Inferior parietal cortex (tissue), 1 donor: Measurements from ENCODE around the gene TOMM40.

Source experiments
- DNase-seq: peaks from one replicate; pipeline ENCODE4 v3.0.0-alpha.2; 2016; ENCODE audit errors: extremely low spot score

Gene TOMM40

GRCh38 chr19:44927746-44928145, 36.7 kb downstream of the TOMM40 start:
- no peak for DNase-seq

- no peak for DNase-seq
These were observed 39.0 kb downstream of the TOMM40 start for GRCh38 chr19:44930088-44930487.

DNA sequence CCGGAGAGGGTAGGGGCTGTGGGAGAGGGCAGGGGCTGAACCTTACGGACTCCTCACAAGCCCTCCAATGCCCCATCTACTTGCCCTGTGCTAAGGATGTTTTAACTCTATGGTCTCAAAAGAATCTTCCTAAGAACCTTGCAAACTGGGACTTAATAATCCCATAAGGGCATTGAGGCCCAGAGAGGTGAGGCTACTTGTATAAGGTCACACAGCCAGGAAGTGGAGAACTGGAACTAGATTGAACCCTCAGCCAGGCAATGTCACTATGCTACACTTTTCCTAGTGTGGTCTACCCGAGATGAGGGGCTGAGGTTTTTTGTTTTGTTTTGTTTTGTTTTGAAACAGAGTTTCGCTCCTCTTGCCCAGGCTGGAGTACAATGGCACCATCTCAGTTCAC, 40.5 kb downstream of the TOMM40 start:
- no peak for DNase-seq

DNA sequence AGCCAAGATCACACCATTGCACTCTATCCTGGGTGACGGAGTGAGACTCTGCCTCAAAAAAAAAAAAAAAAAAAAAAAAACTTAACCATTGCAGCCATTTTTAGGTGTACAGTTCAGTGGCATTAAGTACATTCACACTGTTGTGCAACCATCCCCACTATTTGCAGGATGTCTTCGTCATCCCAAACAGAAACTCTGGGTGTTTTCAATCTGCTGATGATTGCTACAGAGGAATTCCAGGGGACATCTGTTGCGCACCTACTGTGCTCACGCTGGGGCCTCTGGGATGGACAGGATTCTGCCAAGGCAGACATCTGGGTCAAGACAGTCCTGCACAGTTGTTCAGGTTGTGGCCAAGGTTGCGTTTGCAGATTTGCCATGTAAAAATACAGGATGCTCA, 48.6 kb downstream of the TOMM40 start:
- DNase-seq, result no peak

DNA sequence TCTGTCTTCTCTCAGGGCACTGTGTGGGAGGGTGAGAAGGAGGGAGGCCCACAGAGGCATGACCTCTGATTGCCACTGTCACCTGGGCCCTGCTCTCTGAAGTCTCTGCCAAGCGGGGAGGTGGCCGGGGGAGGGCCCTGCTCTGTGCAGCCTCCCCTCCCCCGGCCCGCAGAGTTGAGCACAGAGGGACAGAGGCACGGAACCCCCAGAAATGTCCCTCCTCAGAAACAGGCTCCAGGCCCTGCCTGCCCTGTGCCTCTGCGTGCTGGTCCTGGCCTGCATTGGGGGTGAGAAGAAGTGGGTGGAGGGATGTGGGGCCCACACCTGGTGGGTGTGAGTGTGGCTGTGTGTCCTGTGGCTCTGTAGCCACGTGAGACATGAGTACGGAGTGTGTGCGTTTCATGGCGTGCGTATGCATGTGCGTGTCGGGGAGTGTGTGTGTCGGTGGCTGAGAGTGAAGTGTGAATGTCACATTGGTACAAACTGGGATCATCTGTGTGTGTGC, 51.1 kb downstream of the TOMM40 start, which contains the start of gene APOC4:
TSS of gene APOC4 (plus strand) at position 171 of the 505 bp plus-strand sequence. CDS start at position 212, 41 bp downstream.
- no peak for DNase-seq

DNA sequence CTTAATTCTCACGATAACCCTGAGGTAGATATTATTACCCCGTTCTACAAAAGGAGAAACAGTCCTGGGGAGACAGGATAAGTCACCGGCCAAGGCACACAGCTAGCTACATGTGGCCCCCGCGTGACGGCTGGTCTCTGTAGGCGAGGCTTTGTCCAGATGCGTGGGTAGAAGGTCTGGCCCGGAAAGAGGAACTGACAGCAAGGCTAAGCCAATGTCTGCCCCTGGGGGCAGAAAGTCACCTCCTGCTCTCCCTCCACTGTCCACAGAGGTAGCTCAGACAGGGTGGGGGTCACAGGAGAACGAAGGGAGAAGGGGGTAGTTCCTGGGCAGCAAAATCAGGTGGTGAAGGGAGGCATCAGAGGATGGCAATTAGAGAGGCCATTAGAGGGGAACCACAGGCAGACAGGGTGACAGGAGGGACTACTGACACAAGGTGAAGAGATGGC, 52.8 kb downstream of the TOMM40 start:
- peak; percentile 17 for DNase-seq

DNA sequence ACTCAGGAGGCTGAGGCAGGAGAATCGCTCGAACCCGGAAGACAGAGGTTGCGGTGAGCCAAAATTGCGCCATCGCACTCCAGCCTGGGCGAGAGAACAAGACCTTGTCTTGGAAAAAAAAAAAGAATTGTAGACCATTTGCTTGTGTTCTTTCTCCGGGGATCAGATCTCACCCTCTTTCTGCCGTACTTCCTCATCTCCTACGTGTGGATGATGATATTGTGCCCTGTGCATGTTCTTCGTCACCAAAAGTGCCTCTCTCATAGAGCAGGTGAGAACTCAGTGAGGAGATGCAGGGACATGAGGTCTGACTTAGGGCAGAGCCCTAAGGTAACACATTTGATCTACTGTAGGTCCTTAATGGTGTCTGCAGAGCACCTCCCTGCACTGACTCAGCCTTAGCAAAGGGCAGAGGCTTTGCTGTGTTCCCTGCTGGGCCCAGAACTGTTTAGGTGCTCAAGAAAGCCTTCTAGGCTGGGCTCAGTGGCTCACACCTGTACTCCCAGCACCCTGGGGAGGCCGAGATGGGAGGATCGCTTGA, 56.1 kb downstream of the TOMM40 start:
- no peak for DNase-seq

DNA sequence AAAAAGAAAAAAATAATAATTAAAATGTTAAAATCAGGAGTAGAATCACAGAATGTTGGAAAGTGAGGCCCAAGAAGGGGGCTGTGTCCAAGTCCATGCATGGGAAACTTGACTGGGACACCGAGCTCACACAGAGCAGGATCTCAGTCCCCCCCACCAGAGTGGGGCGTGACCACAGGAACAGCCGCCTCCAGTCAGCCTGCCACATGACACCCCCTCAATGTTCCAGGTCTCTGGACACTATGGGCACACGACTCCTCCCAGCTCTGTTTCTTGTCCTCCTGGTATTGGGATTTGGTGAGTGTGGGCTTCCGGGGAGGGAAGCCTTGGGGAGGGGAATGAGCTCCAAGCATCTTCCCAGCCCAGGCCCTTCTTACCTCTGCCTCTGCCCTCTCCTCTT, 57.2 kb downstream of the TOMM40 start:
- DNase-seq, result no peak

GRCh38 chr19:44948763-44949374, 57.8 kb downstream of the TOMM40 start:
- DNase-seq, result no peak

DNA sequence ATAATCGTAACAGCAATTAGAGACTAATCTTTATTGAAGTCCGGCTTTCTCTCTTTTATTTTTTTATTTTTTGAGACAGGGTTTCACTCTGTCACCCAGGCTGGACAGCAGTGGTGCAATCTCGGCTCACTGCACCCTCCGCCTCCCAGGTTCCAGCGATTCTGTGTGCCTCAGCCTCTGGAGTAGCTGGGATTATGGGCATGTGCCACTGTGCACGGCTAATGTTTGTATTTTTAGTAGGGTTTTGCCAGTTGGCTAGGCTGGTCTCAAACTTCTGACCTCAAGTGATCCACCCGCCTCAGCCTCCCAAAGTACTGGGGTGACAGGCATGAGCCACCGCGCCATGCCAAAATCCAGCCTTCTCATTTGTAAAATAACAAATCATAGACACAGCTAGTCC, 58.5 kb downstream of the TOMM40 start:
- DNase-seq, result no peak

DNA sequence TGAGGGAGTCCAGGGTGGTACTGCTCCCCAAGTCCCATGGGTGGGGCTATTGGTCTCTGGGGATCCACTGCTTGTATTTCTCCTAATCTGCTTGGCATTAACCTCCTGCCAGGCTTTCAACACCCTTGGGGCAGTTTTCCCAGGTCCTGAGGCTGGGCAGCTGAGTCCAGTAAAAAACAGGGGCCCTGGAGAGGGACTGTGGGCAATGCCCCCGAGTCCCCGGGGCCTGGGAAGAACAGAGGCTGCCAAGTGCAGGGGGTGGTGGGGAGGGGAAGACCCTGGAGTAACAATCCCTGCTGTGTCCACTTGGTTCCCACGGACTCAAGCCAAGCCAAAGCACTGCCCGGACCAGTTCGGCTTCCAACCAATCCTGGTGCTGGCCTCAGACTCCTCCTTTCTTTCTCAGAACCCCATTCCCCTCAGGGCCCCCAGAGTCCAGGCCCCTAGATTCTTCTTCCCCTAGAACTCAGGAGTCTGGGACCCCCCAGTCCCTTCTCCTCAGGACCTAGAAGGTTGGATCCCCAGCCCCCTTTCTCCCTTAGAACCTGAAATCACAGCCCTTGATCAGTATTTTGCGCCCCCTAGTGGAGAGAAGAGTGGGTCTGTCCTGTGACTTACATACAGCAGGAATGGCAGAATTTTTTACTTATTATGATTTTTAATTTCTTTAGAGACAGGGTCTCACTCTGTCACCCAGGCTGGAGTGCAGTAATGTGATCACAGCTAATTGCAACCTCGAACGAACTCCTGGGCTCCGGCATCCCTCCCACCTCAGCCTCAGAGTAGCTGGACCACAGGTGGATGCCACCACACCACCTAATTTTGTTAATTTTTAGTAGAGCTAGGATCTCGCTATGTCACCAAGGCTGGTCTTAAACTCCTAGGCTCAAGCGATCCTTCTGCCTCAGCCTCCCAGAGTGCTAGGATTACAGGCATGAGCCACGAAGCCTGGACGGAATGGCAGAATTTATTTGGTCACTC, 60.4 kb downstream of the TOMM40 start:
- DNase-seq, result peak; percentile 86
